Measurements from ENCODE around the gene ZNF446. TPM values are rescaled to one million over a fixed set of nuclear protein-coding genes. Genes with fewer than 3 reads are reported as not detected.
"Not testable (repeated sequence)": the region's sequence is repeated elsewhere in the genome, so short reads cannot be mapped to it uniquely, and the experiment has no call there.

Gene ZNF446
- total and polyA plus RNA-seq, 9 of the 15 experiments (the other 6 are each of a cell fraction or from before 2014, with no cell fraction given): 0.07 to 4.8 (median 1.2) TPM

- H3K4me1 ChIP-seq (replicated peaks in 1 of 2; ENCODE audit: control insufficient read depth in 2 of 2, insufficient read depth in 2 of 2, low read length in 2 of 2): peaks cover 26 to 43% of the 10 kb centered on the region in 2 experiments
- H2AFZ ChIP-seq (ENCODE audit: low read depth, low read length); H3K9ac ChIP-seq (ENCODE audit: insufficient read depth in 1 of 2, low read depth in 2 of 2, low read length in 2 of 2); H3K9me3 ChIP-seq (replicated peaks; ENCODE audit: control insufficient read depth, insufficient read depth, low read depth, low read length); H3K4me3 ChIP-seq; H3K27me3 ChIP-seq (ENCODE audit: control insufficient read depth in 2 of 2, insufficient read depth in 2 of 2, low read length in 2 of 2); BruUV-seq (replicated peaks); FAIRE-seq; H3K4me2 ChIP-seq (ENCODE audit: insufficient read depth, low read length); intact Hi-C loops (cut with micrococcal nuclease); ATAC-seq; H4K20me1 ChIP-seq (replicated peaks; ENCODE audit: control insufficient read depth, insufficient read depth, low read length); DNase-seq (ENCODE audit: extremely low read depth in 1 of 4, low spot score in 3 of 4); H3K27ac ChIP-seq (ENCODE audit: extremely low read depth, low read depth, low read length); CTCF ChIA-PET (ENCODE audit: low intra/inter-chr PET ratio); in situ Hi-C loops (cut with MboI): not testable (repeated sequence)
- POLR2A ChIA-PET: interaction anchor here (0.6 kb wide), 1 partner anchor 288 kb away, joined by 3 read pairs; no protein-coding TSS in a partner anchor
- H3K36me3 ChIP-seq (ENCODE audit: control insufficient read depth, insufficient read depth, low read length): peaks cover 42% of the 10 kb centered on the region; the same call in 2 of the 3 replicates
- WGBS (ENCODE audit: insufficient coverage, low coverage, missing lambda C conversion rate): 97% methylated on average over 10 of the region's 53 CpGs
- H3K79me2 ChIP-seq (ENCODE audit: control insufficient read depth, insufficient read depth, low read length): peaks cover 26% of the 10 kb centered on the region
- H3K9me1 ChIP-seq (ENCODE audit: control insufficient read depth, insufficient read depth, low read length): peaks cover 14% of the 10 kb centered on the region
- TF ChIP-seq POLR2G (IDR thresholded peaks at IDR 0.05; ENCODE audit: low read depth, low read length) (peak; percentile 63), FIP1L1 (IDR thresholded peaks at IDR 0.05; ENCODE audit: low read depth, low read length, poor library complexity, severe bottlenecking) (peak; percentile 19), POLR2A (conservative IDR thresholded peaks at IDR 0.05) (peak; percentile 29)
These were observed 5.2 kb upstream of the ZNF446 start for GRCh38 chr19:58470837-58471543.

DNA sequence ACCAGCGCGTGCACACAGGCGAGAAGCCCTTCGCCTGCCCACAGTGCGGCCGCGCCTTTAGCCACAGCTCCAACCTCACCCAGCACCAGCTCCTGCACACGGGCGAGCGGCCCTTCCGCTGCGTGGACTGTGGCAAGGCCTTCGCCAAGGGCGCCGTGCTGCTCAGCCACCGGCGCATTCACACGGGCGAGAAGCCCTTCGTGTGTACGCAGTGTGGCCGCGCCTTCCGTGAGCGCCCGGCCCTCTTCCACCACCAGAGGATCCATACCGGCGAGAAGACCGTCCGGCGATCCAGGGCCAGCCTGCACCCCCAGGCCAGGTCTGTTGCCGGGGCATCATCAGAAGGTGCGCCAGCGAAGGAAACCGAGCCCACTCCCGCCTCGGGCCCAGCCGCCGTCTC, 4.4 kb upstream of the ZNF446 start:
- H3K79me2 ChIP-seq (ENCODE audit: control insufficient read depth, insufficient read depth, low read length): peaks cover 26% of the 10 kb centered on the region
- peaks cover 28 to 46% of the 10 kb centered on the region in 2 experiments for H3K4me1 ChIP-seq (replicated peaks in 1 of 2; ENCODE audit: control insufficient read depth in 2 of 2, insufficient read depth in 2 of 2, low read length in 2 of 2)
- FAIRE-seq (no peak), DNase-seq (ENCODE audit: extremely low read depth in 1 of 4, low spot score in 3 of 4) (no peak), ATAC-seq (no peak)
- H3K4me3 ChIP-seq: no peak overlapping the region
- H3K36me3 ChIP-seq (ENCODE audit: control insufficient read depth, insufficient read depth, low read length): peaks cover 42% of the 10 kb centered on the region; the same call in 2 of the 3 replicates
- no peak overlapping the region for H2AFZ ChIP-seq (ENCODE audit: low read depth, low read length)
- no TSS peak for BruUV-seq (replicated peaks)
- in situ Hi-C loops (cut with MboI) (no loop called here), intact Hi-C loops (cut with micrococcal nuclease) (no loop called here)
- CTCF ChIA-PET (ENCODE audit: low intra/inter-chr PET ratio): no interaction called here
- peaks cover 11% of the 10 kb centered on the region for H3K9me1 ChIP-seq (ENCODE audit: control insufficient read depth, insufficient read depth, low read length)
- H3K4me2 ChIP-seq (ENCODE audit: insufficient read depth, low read length): no peak overlapping the region
- POLR2A ChIA-PET: no interaction called here
- 0 out of 2 replicates have a peak, but pooled peaks cover 9% of the 10 kb centered on the region for H4K20me1 ChIP-seq (replicated peaks; ENCODE audit: control insufficient read depth, insufficient read depth, low read length)
- no peaks in the 10 kb centered on the region for H3K9me3 ChIP-seq (replicated peaks; ENCODE audit: control insufficient read depth, insufficient read depth, low read depth, low read length)
- no peaks in the 10 kb centered on the region for H3K27me3 ChIP-seq (ENCODE audit: control insufficient read depth in 2 of 2, insufficient read depth in 2 of 2, low read length in 2 of 2)
- WGBS (ENCODE audit: insufficient coverage, low coverage, missing lambda C conversion rate): 95% methylated on average over 35 of the region's 39 CpGs
- no peak overlapping the region for H3K9ac ChIP-seq (ENCODE audit: insufficient read depth in 1 of 2, low read depth in 2 of 2, low read length in 2 of 2)
- no peak overlapping the region for H3K27ac ChIP-seq (ENCODE audit: extremely low read depth, low read depth, low read length)
- TF ChIP-seq ZNF592 (IDR thresholded peaks at IDR 0.05): no peak
- TF ChIP-seq ZBTB33 (CRISPR knock-in tag; IDR thresholded peaks at IDR 0.05): peak; percentile 77; the same call in 1 of the 2 replicates
- no peak for TF ChIP-seq NFYB (IDR thresholded peaks at IDR 0.05; ENCODE audit: extremely low read depth, insufficient read length)
- TF ChIP-seq PML (IDR thresholded peaks at IDR 0.05; ENCODE audit: low read length): no peak
- no peak for TF ChIP-seq ZNF785 (CRISPR knock-in tag; IDR thresholded peaks at IDR 0.05)
- no peak for TF ChIP-seq RB1 (IDR thresholded peaks at IDR 0.05; ENCODE audit: low read depth)
